Measurements from ENCODE around the gene CAB39. TPM values are rescaled to one million over a fixed set of nuclear protein-coding genes. Genes with fewer than 3 reads are reported as not detected.

Gene CAB39
- total and polyA plus RNA-seq, 11 donors, result 28.6 to 99.2 (median 84.2) TPM

DNA sequence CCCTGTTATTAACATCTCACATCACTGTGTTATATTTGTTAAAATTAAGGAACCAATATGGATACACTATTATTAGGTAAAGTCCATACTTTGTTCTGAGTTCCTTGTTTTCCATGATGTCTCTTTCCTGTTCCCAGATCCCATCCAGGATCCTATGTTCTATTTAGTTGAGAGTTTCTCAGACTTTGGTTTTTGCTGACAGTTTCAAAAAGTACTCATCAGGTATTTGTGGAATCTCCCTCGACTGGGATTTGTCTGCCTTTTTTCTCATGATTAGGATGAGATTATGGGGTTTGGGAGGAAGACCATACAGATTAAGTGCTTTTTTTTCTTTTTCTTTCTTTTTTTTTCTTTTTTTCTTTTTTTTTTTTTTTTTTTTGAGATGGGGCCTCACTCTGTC lies 112.7 kb downstream of the CAB39 start:
- Histone ChIP-seq H3K4me3 (no peak overlapping the region), H3K4me1 (peaks cover 0 to 16% (median 10%) of the 10 kb centered on the region in 12 donors), H3K27me3 (peaks cover 0 to 44% (median 24%) of the 10 kb centered on the region in 9 donors), H3K9me3 (peaks cover 0 to 8% (median 0%) of the 10 kb centered on the region in 12 donors), H3K36me3 (peaks cover 0 to 11% (median 3%) of the 10 kb centered on the region in 9 donors), H3K27ac (no peak overlapping the region)
- no peak for ATAC-seq
- WGBS, 4 donors, result 26 to 64% (median 47%) methylated on average over 1 of the region's 1 CpG
- TF ChIP-seq POLR2A (IDR thresholded peaks at IDR 0.05), result no peak
- TF ChIP-seq, protein P1, sequence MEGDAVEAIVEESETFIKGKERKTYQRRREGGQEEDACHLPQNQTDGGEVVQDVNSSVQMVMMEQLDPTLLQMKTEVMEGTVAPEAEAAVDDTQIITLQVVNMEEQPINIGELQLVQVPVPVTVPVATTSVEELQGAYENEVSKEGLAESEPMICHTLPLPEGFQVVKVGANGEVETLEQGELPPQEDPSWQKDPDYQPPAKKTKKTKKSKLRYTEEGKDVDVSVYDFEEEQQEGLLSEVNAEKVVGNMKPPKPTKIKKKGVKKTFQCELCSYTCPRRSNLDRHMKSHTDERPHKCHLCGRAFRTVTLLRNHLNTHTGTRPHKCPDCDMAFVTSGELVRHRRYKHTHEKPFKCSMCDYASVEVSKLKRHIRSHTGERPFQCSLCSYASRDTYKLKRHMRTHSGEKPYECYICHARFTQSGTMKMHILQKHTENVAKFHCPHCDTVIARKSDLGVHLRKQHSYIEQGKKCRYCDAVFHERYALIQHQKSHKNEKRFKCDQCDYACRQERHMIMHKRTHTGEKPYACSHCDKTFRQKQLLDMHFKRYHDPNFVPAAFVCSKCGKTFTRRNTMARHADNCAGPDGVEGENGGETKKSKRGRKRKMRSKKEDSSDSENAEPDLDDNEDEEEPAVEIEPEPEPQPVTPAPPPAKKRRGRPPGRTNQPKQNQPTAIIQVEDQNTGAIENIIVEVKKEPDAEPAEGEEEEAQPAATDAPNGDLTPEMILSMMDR (IDR thresholded peaks at IDR 0.05), result no peak
- intact Hi-C loops (cut with DNase I), result loop anchor here in 9 of 10 donors (1.0 to 10.0 kb wide), 7 partner anchors 23 to 619 kb away; partner anchors contain the start of gene PSMD1 (in 2 of the 9)
- DNase-seq, result no peak

DNA sequence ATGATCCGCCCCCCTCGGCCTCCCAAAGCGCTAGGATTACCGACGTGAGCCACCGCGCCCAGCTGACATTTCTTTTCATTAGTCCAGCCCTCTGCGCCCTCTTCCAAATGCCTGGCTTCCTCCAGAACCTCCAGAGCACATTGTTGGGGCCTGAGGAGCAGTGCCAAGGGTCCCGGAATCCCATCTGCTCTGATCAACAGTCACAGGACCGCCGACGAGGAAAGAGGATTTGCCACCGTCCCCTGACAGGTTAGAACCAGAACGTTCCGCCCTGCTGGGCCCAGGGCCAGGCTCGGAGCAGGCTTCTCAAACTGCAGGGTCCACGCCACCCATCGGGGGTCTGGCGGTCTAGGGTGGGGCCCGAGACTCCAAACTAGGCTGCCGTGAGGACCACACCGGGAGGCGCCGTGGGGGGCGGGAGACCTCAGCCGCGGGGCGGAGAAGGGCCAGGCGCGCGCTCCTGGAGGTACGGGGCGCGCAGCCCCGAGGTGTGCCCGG lies 115.2 kb downstream of the CAB39 start:
- WGBS, 4 donors, result 29 to 73% (median 36%) methylated on average over 17 to 36 of the region's 36 CpGs
- Histone ChIP-seq H3K27me3 (peaks cover 0 to 44% (median 24%) of the 10 kb centered on the region in 9 donors), H3K4me1 (peaks cover 0 to 16% (median 10%) of the 10 kb centered on the region in 12 donors), H3K9me3 (peaks cover 0 to 9% (median 0%) of the 10 kb centered on the region in 12 donors), H3K36me3 (no peaks in the 10 kb centered on the region), H3K27ac (no peak overlapping the region), H3K4me3 (peak overlapping the region; percentile 14 to 52 (median 41))
- ATAC-seq, result no peak
- intact Hi-C loops (cut with DNase I), result loop anchor here in 4 of 10 donors (2.0 to 10.0 kb wide), 4 partner anchors 159 to 617 kb away; partner anchors contain the start of gene PSMD1 (in 2 of the 4)
- TF ChIP-seq, protein P1 (IDR thresholded peaks at IDR 0.05), result no peak
- no peak for TF ChIP-seq POLR2A (IDR thresholded peaks at IDR 0.05)
- no peak for DNase-seq

DNA sequence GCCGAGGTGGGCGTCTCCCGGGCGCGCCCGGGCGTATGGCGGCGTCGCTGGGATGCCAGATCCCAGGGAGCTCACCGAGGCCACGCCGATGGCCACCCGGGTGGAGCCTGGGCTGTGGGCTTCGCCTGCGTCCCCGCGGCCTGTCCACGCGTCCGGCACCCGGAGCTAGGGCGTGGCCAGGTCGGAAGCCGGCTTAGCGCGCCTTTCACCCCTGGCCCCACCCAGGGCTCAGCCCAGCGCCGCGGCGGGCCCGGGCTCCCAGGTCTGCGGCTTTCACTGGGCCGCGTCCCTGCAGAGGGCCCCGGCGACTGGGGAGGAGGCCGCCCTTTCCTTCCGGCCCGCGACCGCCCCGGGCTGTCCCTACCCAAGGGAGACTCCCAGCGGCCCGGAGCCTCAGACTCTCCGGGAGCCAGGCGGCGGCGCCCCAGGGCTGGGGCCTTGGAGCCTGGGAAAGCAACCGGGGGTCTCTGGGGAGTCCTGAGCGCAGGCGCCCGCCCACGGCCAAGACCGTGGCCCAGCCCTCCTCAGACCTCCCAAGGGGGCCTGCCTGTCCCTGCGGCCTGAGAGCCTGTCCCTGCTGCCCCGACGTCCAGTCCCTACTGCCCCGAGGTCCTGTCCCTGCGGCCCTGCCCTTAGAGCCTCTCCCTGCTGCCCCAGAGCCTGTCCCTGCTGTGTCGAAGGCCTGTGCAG lies 115.8 kb downstream of the CAB39 start:
- H3K27me3 ChIP-seq, result peaks cover 0 to 44% (median 24%) of the 10 kb centered on the region in 9 donors
- H3K27ac ChIP-seq, result no peak overlapping the region
- H3K36me3 ChIP-seq, result no peaks in the 10 kb centered on the region
- 9 to 14% (median 10%) methylated on average over 41 to 61 of the region's 61 CpGs for WGBS, 4 donors
- ATAC-seq (peak; percentile 30 to 74 (median 54)), DNase-seq (peak; percentile 47 to 79 (median 65))
- H3K4me3 ChIP-seq, result peak overlapping the region; percentile 14 to 52 (median 41)
- TF ChIP-seq POLR2A (IDR thresholded peaks at IDR 0.05), result no peak
- TF ChIP-seq, protein P1 (IDR thresholded peaks at IDR 0.05), result no peak
- H3K4me1 ChIP-seq, result peaks cover 0 to 16% (median 10%) of the 10 kb centered on the region in 12 donors
- H3K9me3 ChIP-seq, result peaks cover 0 to 9% (median 0%) of the 10 kb centered on the region in 12 donors
- intact Hi-C loops (cut with DNase I), result loop anchor here in 3 of 10 donors (5.0 to 10.0 kb wide), 3 partner anchors 224 to 616 kb away; partner anchors contain the start of gene PSMD1 (in 2 of the 3)

DNA sequence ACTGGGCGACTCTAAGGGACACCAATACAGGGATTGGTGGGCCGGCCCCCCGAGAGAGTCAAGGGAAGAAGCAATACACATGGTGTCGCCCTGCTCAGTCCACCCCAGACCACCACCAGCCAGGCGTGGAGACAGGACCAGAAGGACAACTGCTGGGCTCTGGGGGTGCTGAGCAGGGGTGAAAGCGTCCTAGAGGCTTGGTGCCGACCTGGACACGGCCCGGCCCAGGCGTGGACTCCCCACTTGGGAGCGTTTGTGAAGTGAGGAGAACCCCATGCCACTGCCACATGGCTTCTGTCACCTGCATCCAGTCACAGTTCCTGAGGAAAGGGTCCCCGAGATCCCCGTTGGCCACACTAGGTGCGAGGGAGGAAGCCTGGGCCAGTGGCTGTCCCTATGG lies 116.7 kb downstream of the CAB39 start:
- intact Hi-C loops (cut with DNase I), result loop anchor here in 3 of 10 donors (5.0 to 10.0 kb wide), 3 partner anchors 223 to 616 kb away; partner anchors contain the start of gene PSMD1 (in 2 of the 3)
- Histone ChIP-seq H3K4me1 (peaks cover 0 to 15% (median 9%) of the 10 kb centered on the region in 12 donors), H3K27ac (no peak overlapping the region), H3K9me3 (peaks cover 0 to 9% (median 0%) of the 10 kb centered on the region in 12 donors), H3K4me3 (no peak overlapping the region), H3K36me3 (no peaks in the 10 kb centered on the region), H3K27me3 (peaks cover 0 to 47% (median 24%) of the 10 kb centered on the region in 9 donors)
- no peak for TF ChIP-seq POLR2A (IDR thresholded peaks at IDR 0.05)
- TF ChIP-seq, protein P1 (IDR thresholded peaks at IDR 0.05), result no peak
- no peak for DNase-seq
- 94 to 98% (median 96%) methylated on average over 9 to 14 of the region's 14 CpGs for WGBS, 4 donors
- no peak for ATAC-seq
